GM18870 (cell line): Measurements from ENCODE around the gene BAAT.
"Not testable (repeated sequence)": the region's sequence is repeated elsewhere in the genome, so short reads cannot be mapped to it uniquely, and the experiment has no call there.

Experiments
- ATAC-seq: cut with Tn5 transposase; IDR thresholded peaks from one replicate; pipeline ENCODE4 v1.9.1; 2021; ENCODE audit warnings: moderate library complexity; ENCODE audit not compliant: unreplicated experiment

BAAT gene

DNA sequence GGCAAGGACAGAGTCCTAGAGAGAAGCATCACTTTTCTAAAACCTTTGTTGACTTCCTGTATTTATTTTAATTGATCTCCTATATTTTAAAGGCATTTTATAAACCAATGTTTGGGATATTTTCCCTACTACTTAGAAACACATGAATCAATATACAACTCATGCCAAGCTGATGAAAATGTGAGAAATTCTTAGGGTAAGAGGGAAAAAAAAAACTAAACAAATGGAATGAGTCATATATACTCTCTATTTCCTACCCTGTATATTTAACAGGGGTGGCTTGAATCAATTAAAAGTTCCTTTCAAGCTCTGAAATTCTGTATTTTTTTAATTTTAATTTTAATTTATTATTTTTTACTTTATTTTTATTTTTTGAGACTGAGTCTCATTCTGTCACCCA is 19.6 kb downstream of the BAAT start:
- ATAC-seq, result no peak

DNA sequence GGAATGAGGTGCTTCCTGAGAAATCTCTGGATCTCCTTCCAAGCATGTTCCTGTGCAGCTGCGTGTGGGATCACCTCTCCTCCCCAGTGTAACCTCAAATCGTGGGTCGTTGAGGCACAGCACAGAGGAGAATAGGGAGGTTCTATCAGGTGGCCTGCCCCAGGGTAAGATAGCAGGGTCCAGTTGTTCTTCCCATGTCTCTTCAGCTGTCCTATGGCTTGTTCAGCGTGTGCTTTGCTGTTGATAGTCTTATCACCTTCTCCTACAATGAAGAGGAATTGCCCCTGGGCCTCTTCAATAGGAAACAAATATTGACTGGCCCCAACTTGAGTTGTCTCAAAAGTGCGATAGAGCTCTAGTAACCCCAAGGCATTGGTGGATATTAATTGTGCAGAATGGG is 22.4 kb downstream of the BAAT start:
- ATAC-seq, result no peak

DNA sequence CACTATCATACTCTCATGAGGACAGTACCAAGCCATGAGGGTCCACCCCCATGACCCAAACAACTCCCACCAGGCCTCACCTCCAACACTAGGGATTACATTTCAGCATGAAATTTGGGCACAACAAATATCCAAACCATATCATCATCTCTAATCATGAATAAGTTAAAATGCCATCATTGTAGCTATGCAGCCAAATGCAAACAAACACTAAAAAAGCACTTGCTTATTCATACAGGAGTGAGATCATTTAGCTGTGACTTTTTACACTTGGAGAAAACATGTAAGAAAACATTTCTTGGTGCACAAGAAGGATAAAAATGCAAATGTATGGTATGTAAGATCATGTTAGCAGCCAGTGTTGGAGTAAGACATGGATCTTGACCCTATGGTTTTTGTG is 24.2 kb downstream of the BAAT start:
- ATAC-seq, result no peak

DNA sequence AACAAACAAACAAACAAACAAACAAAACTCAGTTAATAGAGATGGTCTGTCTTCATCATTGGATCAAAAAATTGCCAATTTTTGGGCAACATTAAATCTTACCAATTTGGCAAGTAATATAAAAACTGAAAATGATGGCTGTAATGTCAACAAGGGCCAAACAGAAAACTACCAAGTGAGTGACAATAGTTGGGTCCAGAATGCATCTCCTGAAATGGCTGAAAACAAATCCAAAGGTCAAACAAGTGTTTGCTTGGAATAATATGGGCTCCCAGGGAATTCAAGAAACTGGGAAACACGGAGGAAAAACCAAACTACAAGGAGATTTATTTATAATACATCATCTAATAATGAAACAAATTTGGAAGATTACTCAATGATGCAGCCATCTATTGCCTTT is 25.1 kb downstream of the BAAT start:
- no peak for ATAC-seq

DNA sequence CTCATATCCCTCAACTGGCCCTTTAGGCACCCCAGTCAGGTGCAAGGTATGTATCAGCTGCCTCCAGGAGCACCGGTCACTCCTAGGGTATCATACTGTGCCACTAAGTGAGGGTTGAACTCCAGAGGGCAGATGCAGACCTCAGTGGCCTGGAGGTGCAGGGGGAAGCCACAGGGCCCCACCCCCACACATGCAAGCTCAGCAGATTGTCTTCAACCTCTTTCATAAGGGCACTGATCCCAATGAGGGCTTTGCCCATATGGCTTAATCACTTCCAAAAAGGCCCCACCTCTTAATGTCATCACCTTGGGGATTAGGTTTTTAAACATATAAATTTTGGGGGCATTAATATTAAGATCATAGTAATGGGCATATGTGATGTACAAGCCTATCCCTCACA is 28.2 kb downstream of the BAAT start:
- ATAC-seq, result no peak

DNA sequence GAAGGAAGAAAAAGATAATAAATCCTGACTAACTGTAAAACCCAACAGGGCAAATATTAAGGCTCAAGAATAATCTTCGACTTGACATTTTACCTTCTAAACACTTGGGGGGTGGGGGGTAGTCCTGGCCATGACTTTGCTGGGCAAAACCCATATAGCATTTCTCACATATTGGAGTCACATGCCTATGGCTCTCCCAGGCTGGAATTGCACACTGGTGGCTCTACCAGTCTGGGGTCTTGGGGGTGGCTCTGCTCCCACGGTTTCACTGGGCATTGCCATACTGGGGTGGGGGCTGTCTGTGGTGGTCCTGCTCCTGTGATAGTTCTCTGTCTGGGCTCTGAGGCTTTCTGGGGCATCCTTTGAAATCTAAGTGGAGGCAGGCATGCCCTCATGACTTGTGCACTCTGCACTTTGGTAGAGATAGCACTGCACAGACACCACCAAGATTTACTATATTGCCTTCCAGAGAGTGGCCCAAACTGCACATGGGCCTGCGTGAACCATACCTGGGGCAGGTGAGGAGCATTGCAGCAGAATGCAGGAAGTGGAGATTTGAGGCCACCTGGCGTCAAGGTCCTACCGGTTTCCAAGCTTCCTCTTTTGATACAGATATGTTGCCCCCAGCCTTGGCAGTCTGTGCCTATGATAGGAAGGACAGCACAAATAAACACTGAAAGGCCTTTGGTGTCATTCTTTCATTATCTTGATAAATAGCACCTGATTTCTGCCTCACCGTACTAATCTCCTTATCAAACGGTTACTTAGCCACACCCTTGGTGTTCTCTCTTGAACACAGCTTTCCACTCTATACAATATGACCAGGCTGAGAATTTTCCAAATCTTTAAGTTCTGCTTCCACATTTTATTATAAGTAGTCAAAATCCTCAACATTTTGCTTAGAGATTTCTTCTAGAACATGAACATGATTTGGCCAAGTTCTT is 29.8 kb downstream of the BAAT start:
- no peak for ATAC-seq

DNA sequence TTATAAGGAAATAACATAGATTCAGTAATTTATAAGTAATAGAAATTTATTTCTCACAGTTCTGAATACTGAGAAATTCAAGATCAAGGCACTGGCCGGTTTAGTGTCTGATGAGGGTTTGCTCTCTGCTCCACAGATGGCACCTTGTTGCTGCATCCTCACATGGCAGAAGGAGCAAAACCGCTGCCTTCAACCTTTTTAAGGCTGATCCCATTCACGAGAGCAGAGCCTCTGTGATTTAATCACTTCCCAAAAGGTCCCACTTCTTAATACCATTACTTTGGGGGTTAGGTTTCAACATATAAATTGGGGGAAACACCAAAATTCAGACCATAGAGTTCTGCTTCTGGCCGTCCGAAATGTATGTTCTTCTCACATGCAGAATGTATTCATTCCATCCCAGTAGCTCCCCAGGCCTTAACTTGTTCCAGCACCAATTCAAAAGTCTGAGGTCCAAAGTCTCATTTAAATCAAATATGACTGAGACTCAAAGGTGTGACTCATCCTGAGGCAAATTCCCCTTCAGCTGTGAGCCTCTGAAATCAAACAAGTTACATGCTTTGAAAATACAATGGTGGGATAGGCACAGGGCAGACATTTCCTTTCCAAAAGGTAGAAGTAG is 30.6 kb downstream of the BAAT start:
- ATAC-seq, result no peak

DNA sequence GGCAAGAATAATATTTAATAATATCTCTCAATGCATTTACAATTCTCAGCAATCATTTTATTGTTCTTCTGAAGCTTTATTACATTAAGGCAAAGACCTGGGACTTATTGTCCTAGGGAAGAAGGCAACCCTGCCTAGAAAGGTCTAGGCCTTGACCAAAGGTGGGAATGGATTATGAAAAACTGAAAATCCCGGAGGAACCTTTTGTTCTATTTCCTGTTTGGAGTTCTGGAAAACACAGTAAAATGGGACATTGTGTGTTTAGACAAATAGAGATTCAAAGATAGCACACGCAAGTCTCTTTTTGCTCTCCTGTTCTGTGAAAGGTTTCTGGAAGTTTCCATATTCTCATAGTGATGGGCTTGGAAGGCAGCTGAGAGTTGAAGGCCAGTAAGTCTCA is 31.1 kb downstream of the BAAT start:
- ATAC-seq, result no peak

DNA sequence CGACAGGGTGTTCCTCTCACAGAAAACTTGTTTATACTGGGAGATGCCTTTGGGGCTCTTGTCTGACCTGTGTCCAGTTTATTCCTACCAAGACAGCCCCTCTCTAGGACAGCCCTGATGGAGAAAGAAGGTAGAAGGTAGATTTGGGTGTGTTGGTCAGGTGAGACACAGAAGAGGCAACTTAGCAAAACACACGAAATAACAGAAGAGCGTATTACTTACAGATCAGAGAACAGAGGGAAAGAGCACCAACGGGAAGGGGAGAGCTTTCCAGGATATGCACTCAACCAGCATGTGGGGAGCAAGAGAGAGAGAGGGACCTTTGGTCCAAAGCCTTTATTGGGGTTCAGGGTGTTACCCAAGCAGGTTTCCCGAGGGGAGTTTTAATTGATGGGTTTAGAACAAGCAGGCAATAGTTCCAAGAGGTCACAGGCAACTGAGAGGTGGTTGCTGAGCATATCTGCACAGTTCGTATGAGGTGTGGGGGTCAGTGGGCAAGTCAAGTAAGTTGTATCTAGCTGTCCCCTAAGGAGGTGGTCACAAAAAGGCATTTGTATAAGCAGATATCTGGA is 31.8 kb downstream of the BAAT start:
- no peak for ATAC-seq

DNA sequence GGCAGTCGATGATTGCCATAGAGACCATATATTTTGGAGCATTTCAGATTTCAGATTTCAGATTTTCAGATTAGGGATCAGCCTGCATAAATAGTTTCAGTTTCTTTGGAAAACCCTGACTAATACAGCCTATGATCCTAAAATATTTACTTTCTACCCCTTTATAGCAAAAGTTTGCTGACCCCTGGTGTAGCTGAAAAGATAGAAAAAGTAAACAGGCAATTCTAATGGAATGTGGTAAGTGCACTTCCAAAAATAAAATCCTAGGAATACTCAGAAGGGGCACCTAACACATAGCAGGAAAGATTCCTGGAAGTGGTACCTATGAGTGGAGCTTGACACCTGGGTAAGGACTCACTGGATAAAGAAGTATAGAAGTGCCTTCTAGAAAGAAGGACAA is 34.5 kb downstream of the BAAT start:
- no peak for ATAC-seq

DNA sequence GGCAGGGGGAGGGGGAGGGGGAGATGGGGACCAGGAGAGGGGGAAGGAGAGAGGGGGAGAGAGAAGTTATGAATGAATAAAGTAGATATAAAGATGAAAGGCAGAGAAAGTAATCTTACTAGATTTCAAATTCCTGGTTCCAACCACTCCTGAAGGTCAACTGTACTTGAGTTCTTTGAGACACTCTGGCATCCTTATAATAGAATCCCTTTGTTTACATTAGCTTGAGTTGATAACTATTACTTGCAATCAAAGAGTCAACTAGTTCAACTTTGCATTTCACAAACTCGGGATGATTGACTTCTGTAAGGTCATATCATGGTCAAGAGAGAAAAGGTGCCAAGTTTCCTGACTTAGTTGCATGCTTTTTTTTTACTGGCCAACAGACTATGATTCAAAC is 42.2 kb downstream of the BAAT start:
- no peak for ATAC-seq

DNA sequence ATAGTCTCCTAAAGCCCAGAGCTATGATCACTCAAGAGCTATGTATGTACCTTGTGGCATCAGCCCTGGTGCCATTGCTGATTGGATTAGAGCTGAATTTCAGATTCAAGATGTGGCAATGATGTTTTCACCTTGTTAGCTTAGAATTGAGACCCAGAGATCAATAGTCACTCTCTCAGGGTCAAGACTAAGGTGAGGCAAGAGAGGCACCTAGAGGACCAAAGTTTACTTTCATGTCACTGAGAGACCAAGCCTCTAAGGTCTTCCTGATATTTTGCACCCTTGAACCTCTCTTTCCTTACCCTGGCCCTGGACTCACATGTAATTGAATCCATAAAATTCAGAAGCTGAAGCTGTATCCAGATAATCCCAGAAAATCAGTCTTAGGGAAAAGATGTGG is 42.8 kb downstream of the BAAT start:
- no peak for ATAC-seq

DNA sequence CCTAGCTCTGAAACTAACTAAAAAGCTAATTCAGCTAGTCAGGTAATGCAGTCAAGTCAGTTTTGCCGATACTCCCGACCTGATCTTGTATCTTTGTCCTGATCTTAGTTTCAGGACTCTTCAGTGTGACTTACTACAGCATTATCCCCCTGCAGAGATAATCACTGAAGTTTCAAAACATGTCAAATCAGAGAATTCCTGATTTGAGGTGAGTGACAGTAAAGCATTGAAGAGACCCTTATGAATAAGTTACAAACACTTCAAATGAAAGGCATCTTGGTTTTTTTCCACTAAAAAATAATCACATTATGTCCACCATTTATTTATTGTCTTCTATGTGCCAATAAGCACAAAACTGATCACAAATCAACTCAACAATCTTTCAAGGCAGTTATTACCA is 47.6 kb downstream of the BAAT start:
- no peak for ATAC-seq

DNA sequence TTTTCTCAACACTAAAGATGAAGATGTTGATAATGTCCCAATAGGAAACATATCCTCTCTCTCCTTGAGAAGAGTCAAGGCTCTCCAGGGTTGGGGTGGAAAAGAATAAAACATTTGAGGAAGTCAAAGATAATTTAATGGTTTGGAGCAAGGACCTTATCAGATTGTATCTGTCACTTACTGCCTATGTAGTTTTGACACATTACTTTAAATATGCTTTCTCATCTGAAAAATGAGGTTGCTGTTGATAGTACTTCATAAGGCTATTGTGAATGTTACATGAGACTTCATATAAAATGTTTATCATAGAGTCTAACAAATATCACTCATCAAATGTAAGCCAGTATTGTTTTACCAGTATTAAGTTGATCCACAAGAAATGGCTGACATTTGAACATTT is 48.7 kb downstream of the BAAT start:
- no peak for ATAC-seq

DNA sequence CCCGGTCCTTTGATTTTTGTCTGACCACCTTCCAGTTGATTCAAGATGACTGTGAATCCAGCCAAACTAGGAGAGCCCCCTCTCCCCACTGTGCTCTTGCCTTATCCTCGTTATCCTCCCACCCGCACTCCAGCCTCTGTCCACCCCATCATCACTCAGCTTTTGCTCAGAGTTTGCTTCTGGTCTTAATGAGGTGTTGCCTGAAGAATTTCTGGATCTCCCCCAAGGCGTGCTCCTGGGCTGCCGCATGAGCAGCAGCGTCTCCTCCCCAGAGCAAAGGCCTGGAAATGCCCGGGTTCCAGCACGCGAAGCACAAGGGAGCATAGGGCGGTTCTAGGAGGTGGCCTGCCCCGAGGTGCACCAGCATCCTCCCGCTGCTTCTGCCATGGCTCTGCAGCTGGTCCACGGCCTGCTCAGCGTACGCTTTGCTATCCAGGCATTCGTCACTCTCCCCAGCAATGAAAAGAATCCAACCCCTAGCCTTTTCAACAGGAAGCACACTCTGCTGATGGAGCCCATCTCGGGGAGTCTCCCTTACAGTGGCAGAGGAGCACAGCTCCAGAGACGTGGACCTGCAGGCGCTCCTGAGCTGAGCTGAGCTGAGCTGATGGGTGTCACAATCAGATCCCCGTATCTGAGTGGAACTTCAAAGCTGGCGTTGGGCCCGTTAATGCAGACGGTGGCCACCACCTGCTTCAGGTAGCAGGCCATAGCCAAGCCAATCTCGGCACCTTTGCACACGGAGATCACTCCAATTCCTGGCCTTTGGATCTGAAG is 50.7 kb downstream of the BAAT start:
- no peak for ATAC-seq

DNA sequence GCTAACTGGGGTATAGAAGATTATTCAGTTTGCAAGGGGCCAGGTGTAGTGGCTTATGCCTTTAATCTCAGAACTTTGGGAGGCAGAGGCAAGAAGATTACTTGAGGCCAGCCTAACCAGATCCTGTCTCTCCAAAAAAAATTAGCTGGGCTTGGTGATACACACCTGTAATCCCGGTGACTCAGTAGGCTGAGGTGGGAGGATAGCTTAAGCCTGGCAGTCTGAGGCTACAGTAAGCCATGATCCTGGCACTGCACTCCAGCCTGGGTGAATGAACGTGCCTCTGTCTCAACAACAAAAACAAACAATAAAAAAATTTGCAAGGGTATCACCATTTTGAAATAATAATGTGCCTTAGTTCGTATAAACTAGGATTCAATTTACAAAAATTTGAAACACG is 51.3 kb downstream of the BAAT start:
- ATAC-seq, result no peak

DNA sequence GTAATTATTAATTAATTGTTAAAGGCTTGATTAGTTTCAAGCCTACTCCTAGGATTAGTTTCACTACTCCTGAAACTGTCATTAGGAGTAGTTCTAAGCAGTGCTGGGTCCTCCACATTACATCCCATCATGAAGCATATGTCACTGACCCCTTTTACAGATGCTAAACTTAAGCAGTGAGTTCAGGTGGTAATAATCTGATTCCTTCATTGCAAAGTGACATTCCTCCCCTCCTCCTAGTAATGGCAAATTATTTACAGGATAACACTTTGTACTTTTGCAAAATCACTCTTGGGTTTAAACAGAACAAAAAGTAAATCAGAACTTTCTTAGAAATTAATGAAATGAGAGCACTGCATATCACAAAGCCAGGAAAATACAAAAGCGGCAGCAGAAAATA is 52.4 kb downstream of the BAAT start:
- ATAC-seq, result no peak

DNA sequence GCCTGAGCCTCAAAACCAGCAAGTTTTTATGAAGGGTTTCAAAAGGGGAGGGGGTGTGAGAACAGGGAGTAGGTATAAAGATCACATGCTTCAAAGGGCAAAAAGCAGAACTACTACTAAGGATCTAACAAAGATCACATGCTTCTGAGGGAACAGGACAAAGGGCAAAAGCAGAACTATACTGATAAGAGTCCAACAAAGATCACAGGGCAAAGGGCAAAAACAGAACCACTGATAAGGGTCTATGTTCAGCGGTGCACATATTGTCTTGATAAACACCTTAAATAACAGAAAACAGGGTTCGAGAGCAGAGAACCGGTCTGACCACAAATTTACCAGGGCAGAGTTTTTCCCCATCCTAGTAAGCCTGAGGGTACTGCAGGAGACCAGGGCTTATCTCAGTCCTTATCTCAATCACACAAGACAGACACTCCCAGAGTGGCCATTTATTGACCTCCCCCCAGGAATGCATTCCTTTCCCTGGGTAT is 57.3 kb downstream of the BAAT start:
- ATAC-seq, result not testable (repeated sequence)

DNA sequence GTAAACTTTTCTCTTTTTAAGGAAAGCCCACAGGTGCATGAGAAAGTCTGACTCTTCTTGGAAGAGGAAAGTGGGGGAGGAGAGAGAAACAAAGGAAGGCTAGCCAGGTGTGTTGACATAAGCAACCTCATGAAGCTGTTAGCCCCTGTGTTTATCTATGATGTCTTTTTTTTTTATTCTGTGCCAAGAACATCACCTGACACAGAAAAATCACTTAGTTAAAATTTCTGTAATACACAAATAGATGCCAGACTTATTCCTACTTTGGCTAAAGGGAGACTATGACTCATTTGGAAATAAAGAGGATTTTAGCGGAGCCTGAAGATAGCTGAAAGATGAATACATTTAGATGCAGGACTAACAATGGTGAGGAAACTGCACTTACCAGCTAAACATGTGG is 58.3 kb downstream of the BAAT start:
- ATAC-seq, result no peak

DNA sequence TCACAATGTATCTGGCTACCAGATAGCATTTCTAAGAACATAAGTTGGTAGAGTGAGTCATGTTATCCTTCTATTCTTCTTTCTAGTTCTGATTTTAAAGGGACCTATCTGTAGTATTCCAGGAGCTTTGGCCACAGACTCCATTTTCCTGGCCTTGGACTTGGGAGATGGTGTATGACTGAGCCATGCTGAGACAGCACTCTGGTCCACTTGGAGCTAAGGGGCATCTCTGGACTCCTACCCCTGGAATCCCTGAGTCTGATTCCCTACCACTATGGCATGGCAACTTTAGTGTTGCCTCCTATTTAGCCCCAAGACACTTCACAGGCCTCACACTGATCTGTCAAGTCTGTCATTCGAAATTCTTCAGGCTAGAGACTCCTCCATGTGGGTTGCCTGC is 58.8 kb downstream of the BAAT start:
- ATAC-seq, result no peak

DNA sequence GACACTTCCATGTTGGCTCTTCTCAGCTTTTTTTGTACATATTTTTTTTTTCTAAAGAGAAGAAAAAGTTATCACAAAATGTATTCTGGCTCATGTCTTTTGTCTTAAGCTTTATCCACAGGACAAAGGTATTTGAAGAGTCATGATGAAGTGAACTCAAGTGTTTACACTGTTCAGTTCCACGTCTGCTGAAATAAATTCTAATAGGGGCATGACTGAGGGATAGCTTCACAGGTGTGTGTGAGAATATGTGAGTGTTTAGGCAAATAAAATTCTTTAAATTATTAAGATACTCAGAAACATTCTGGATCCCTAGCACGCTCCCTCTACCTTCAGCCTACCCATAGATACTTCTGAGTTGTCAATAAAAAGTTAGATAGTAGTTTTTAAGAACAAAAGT is 59.8 kb downstream of the BAAT start:
- ATAC-seq, result no peak
